Aorta (tissue), 5 donors: ENCODE results near the gene PTPRG. TPM values are rescaled to one million over a fixed set of nuclear protein-coding genes. Genes with fewer than 3 reads are reported as not detected.

Experiments
- ATAC-seq: fragments of 200-7000 bp; cut with Tn5 transposase; one replicate; pipeline ENCODE4 v1.9.1; 2022; ENCODE audit warnings: moderate library complexity; ENCODE audit not compliant: low FRiP score
- DNase-seq, 2 donors: peaks; one replicate each; pipeline ENCODE4 v3.0.0-alpha.2; 2020
- H3K27ac ChIP-seq, 2 donors: one replicate each; pipeline ENCODE4 v1.5.1; 2013; ENCODE audit warnings: low read length in 2 of 2, mild to moderate bottlenecking in 2 of 2, moderate library complexity in 2 of 2, control low read depth in 1 of 2, inconsistent platforms in 1 of 2, low read depth in 1 of 2
- H3K27me3 ChIP-seq, 2 donors: one replicate each; pipeline ENCODE4 v1.6.1; 2013; ENCODE audit warnings: control low read depth in 1 of 2, low read length in 1 of 2, mild to moderate bottlenecking in 1 of 2, moderate library complexity in 1 of 2; ENCODE audit not compliant: insufficient read depth in 2 of 2, control insufficient read depth in 1 of 2
- H3K36me3 ChIP-seq, 2 donors: one replicate each; pipeline ENCODE4 v1.6.1; 2013; ENCODE audit warnings: control low read depth in 1 of 2, low read length in 1 of 2, mild to moderate bottlenecking in 1 of 2; ENCODE audit not compliant: insufficient read depth in 2 of 2, control insufficient read depth in 1 of 2
- H3K4me1 ChIP-seq, 2 donors: one replicate each; pipeline ENCODE4 v1.6.1; 2013; ENCODE audit warnings: low read length in 2 of 2, control low read depth in 1 of 2, mild to moderate bottlenecking in 1 of 2, moderate library complexity in 1 of 2; ENCODE audit not compliant: insufficient read depth in 2 of 2, control insufficient read depth in 1 of 2
- H3K4me3 ChIP-seq, 2 donors: one replicate each; pipeline ENCODE4 v1.5.1; 2013; ENCODE audit warnings: low read length in 2 of 2, control low read depth in 1 of 2, mild to moderate bottlenecking in 1 of 2
- H3K9me3 ChIP-seq: one replicate; pipeline ENCODE4 v1.6.1; 2013; ENCODE audit warnings: mild to moderate bottlenecking, low read length; ENCODE audit not compliant: control insufficient read depth
- WGBS, 2 donors: extraction: QIAGEN DNeasy Blood & Tissue Kit; methylation state at CpG; one replicate each; pipeline ENCODE4 v1.1.7; 2013; 5-methylcytosine and 5-hydroxymethylcytosine counted together
- intact Hi-C, 2 donors: fragments of 100-400 bp; cut with DNase I; formaldehyde crosslinking; loops; one replicate each; pipeline versions ENCODE4 v1.14.2 to v1.15.0; 2022
- polyA plus RNA-seq, 2 donors: library from polyadenylated mRNA; stranded (reverse); fragments of 200-250 nt; gene quantifications; one replicate each; pipeline ENCODE4 v1.2.3, GENCODE V29; 2013
- total RNA-seq, 2 donors: library from RNA; stranded (reverse); fragmentation: NEBNext Ultra II Directional; extraction: Animal tissue kit (Norgen Biotek cat#: 25700); gene quantifications; one replicate each; pipeline ENCODE4 v1.2.1, GENCODE V29; 2021
- donor health status: healthy with polysubstance abuse.
- donor health status: Bipolar disorder and iron deficiency.
- donor health status: DM: no; HTN: no; CAD: no.
- donor health status: DM: no; HTN: no; CAD: no.
- donor health status: DM: yes; HTN: yes; CAD: no.

Gene PTPRG
- total and polyA plus RNA-seq, 4 donors = 5.3 to 150 (median 52.4) TPM

- no peak overlapping the region for H3K4me3 ChIP-seq
- peak; percentile 92 for ATAC-seq
- peak overlapping the region; percentile 89 to 100 for H3K27ac ChIP-seq
- peaks cover 12 to 20% of the 10 kb centered on the region in 2 donors for H3K4me1 ChIP-seq
- no peaks in the 10 kb centered on the region for H3K9me3 ChIP-seq
- H3K27me3 ChIP-seq = no peaks in the 10 kb centered on the region
- no peaks in the 10 kb centered on the region for H3K36me3 ChIP-seq
- intact Hi-C loops = loop anchor here in 1 of 2 donors (2.0 kb wide), 1 partner anchor 599 kb away; the partner anchor contains the start of gene PTPRG
- 3 to 5% methylated on average over 6 of the region's 6 CpGs for WGBS, 2 donors
- DNase-seq = peak; percentile 81 to 87
Measured at GRCh38 chr3:62159709-62160092, 598.3 kb downstream of the PTPRG start.

GRCh38 chr3:62161371-62161770, 600.0 kb downstream of the PTPRG start:
- Histone ChIP-seq H3K4me1 (peaks cover 11 to 12% of the 10 kb centered on the region in 2 donors), H3K27ac (peak overlapping the region; percentile 82 to 85), H3K27me3 (no peaks in the 10 kb centered on the region), H3K9me3 (no peaks in the 10 kb centered on the region), H3K4me3 (no peak overlapping the region), H3K36me3 (no peaks in the 10 kb centered on the region)
- intact Hi-C loops = loop anchor here in 1 of 2 donors (2.0 kb wide), 1 partner anchor 601 kb away; the partner anchor contains the start of gene PTPRG
- peak; percentile 74 for ATAC-seq
- WGBS, 2 donors = 5% methylated on average over 4 of the region's 4 CpGs
- DNase-seq = no peak

- H3K4me3 ChIP-seq = no peak overlapping the region
- no peaks in the 10 kb centered on the region for H3K36me3 ChIP-seq
- H3K4me1 ChIP-seq = peaks cover 6 to 7% of the 10 kb centered on the region in 2 donors
- intact Hi-C loops = no loop called here
- DNase-seq (no peak), ATAC-seq (no peak)
- no peaks in the 10 kb centered on the region for H3K9me3 ChIP-seq
- H3K27ac ChIP-seq = peak overlapping the region; percentile 32 to 36
- H3K27me3 ChIP-seq = no peaks in the 10 kb centered on the region
- 84 to 85% methylated on average over 5 of the region's 5 CpGs for WGBS, 2 donors
Measured at GRCh38 chr3:62164196-62164595, 602.8 kb downstream of the PTPRG start.

- H3K4me1 ChIP-seq = peaks cover 6% of the 10 kb centered on the region in 2 donors
- ATAC-seq (no peak), DNase-seq (no peak)
- intact Hi-C loops = no loop called here
- no peaks in the 10 kb centered on the region for H3K9me3 ChIP-seq
- H3K36me3 ChIP-seq = no peaks in the 10 kb centered on the region
- H3K27ac ChIP-seq = peak overlapping the region in 1 of 2 donors; percentile 32
- no peak overlapping the region for H3K4me3 ChIP-seq
- WGBS, 2 donors = 5 to 11% methylated on average over 5 of the region's 5 CpGs
- no peaks in the 10 kb centered on the region for H3K27me3 ChIP-seq
Measured at GRCh38 chr3:62164746-62165145, 603.4 kb downstream of the PTPRG start.

- ATAC-seq (no peak), DNase-seq (no peak)
- no peaks in the 10 kb centered on the region for H3K4me1 ChIP-seq
- no peaks in the 10 kb centered on the region for H3K27me3 ChIP-seq
- WGBS, 2 donors = 79% methylated on average over 12 of the region's 12 CpGs
- no peak overlapping the region for H3K4me3 ChIP-seq
- no peaks in the 10 kb centered on the region for H3K36me3 ChIP-seq
- H3K9me3 ChIP-seq = no peaks in the 10 kb centered on the region
- H3K27ac ChIP-seq = peak overlapping the region in 1 of 2 donors; percentile 15
- intact Hi-C loops = no loop called here
Measured at GRCh38 chr3:62167566-62168262, 606.3 kb downstream of the PTPRG start.

- Histone ChIP-seq H3K4me1 (no peaks in the 10 kb centered on the region), H3K36me3 (no peaks in the 10 kb centered on the region), H3K4me3 (no peak overlapping the region), H3K27ac (no peak overlapping the region), H3K27me3 (no peaks in the 10 kb centered on the region), H3K9me3 (no peaks in the 10 kb centered on the region)
- DNase-seq = no peak
- no peak for ATAC-seq
- intact Hi-C loops = no loop called here
- 95 to 97% methylated on average over 3 of the region's 3 CpGs for WGBS, 2 donors
Measured at GRCh38 chr3:62168356-62168755, 607.0 kb downstream of the PTPRG start.

GRCh38 chr3:62169906-62170660, 608.7 kb downstream of the PTPRG start:
- WGBS, 2 donors = 72 to 79% methylated on average over 4 of the region's 4 CpGs

GRCh38 chr3:62171789-62172188, 610.4 kb downstream of the PTPRG start:
- no peak overlapping the region for H3K4me3 ChIP-seq
- DNase-seq (no peak), ATAC-seq (no peak)
- no peaks in the 10 kb centered on the region for H3K27me3 ChIP-seq
- no peak overlapping the region for H3K27ac ChIP-seq
- H3K9me3 ChIP-seq = no peaks in the 10 kb centered on the region
- intact Hi-C loops = no loop called here
- H3K4me1 ChIP-seq = no peaks in the 10 kb centered on the region
- no peaks in the 10 kb centered on the region for H3K36me3 ChIP-seq
- 96 to 97% methylated on average over 2 of the region's 2 CpGs for WGBS, 2 donors

More at GRCh38 chr3:62169906-62170660, 608.7 kb downstream of the PTPRG start:
- no peak overlapping the region for H3K4me3 ChIP-seq
- ATAC-seq (no peak), DNase-seq (no peak)
- no peaks in the 10 kb centered on the region for H3K4me1 ChIP-seq
- H3K27me3 ChIP-seq = no peaks in the 10 kb centered on the region
- no peaks in the 10 kb centered on the region for H3K9me3 ChIP-seq
- H3K36me3 ChIP-seq = no peaks in the 10 kb centered on the region
- no peak overlapping the region for H3K27ac ChIP-seq
- intact Hi-C loops = no loop called here
